DOHH2 (cell line): ENCODE results near the gene RCN1.
"Not testable (repeated sequence)": the region's sequence is repeated elsewhere in the genome, so short reads cannot be mapped to it uniquely, and the experiment has no call there.

ENCODE experiments used
- CTCF ChIP-seq: fragments of 200-600 bp; sonication (generic); IDR thresholded peaks from one replicate; pipeline ENCODE4 v1.5.1; 2014; ENCODE audit warnings: antibody characterized with exemption, mild to moderate bottlenecking, low read depth, low read length; ENCODE audit not compliant: poor library complexity, severe bottlenecking
- EZH2phosphoT487 ChIP-seq: fragments of 200-600 bp; sonication (generic); IDR thresholded peaks from 2 replicates; pipeline ENCODE4 v1.6.1; 2017; ENCODE audit warnings: borderline replicate concordance, mild to moderate bottlenecking, antibody characterized with exemption, low read length, moderate library complexity, mixed read lengths

- not testable (repeated sequence) for TF ChIP-seq CTCF, EZH2phosphoT487
Measured at GRCh38 chr11:32119139-32119538, 28.3 kb downstream of the RCN1 start.
